Type B pancreatic cell (in vitro differentiated cells): Measurements from ENCODE around the gene C16orf87. TPM values are rescaled to one million over a fixed set of nuclear protein-coding genes. Genes with fewer than 3 reads are reported as not detected.
A peak's percentile ranks its signal among the peaks of the same experiment; 100 is the strongest.

Experiments
- DNase-seq: peaks from one replicate; pipeline ENCODE4 v3.0.0; 2021; ENCODE audit warnings: mixed read lengths; ENCODE audit not compliant: unreplicated experiment; ENCODE audit errors: extremely low spot score
- H3K27ac Mint-ChIP-seq: 2 replicates; pipeline ENCODE4 v1.8.0; 2021; ENCODE audit warnings: mild to moderate bottlenecking, mixed read lengths
- H3K27me3 Mint-ChIP-seq: 2 replicates; pipeline ENCODE4 v1.8.0; 2021; ENCODE audit warnings: mixed read lengths
- H3K36me3 Mint-ChIP-seq: 2 replicates; pipeline ENCODE4 v1.8.0; 2021; ENCODE audit warnings: mixed read lengths
- H3K4me1 Mint-ChIP-seq: one replicate; pipeline ENCODE4 v1.8.0; 2021; ENCODE audit warnings: mixed read lengths; ENCODE audit not compliant: unreplicated experiment
- H3K4me3 Mint-ChIP-seq: 2 replicates; pipeline ENCODE4 v1.8.0; 2021; ENCODE audit warnings: mild to moderate bottlenecking, mixed read lengths
- H3K9me3 Mint-ChIP-seq: 2 replicates; pipeline ENCODE4 v1.8.0; 2021; ENCODE audit warnings: mixed read lengths
- total RNA-seq: library from RNA; stranded (reverse); gene quantifications from 2 replicates; pipeline ENCODE4 v1.2.1, GENCODE V29; 2021; ENCODE audit warnings: low replicate concordance
- TF ChIP-seq, protein P1 (sequence below): fragments of 200-600 bp; sonication (generic); conservative IDR thresholded peaks from 2 replicates; pipeline ENCODE4 v1.5.0; 2021; ENCODE audit warnings: antibody characterized with exemption, mild to moderate bottlenecking

Gene C16orf87
- total RNA-seq, 1 donor from 2014 or later = 14.3 TPM

DNA sequence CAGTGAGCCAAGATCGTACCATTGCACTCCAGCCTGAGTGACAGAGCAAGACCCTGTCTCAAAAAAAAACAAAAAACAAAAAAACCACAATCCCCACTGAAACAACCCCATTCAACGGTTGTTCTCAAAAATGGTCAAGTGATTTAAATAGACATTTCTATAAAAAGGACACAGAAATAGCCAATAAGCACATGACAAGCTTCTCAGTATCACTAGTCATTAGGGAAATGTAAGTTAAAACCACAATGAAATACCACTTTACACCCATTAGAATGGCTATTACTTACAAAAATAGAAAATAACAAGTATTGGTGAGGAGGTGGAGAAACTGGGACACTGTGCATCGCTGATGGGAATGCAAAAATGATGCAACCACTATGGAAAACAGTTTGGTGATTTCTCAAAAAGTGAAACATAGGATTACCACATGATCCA lies 56.2 kb downstream of the C16orf87 start:
- no peaks in the 10 kb centered on the region for H3K36me3 Mint-ChIP-seq
- H3K4me1 Mint-ChIP-seq = no peaks in the 10 kb centered on the region
- no peak for DNase-seq
- no peaks in the 10 kb centered on the region for H3K27me3 Mint-ChIP-seq
- no peaks in the 10 kb centered on the region for H3K9me3 Mint-ChIP-seq
- no peak overlapping the region for H3K27ac Mint-ChIP-seq
- H3K4me3 Mint-ChIP-seq = no peak overlapping the region
- TF ChIP-seq, protein P1, sequence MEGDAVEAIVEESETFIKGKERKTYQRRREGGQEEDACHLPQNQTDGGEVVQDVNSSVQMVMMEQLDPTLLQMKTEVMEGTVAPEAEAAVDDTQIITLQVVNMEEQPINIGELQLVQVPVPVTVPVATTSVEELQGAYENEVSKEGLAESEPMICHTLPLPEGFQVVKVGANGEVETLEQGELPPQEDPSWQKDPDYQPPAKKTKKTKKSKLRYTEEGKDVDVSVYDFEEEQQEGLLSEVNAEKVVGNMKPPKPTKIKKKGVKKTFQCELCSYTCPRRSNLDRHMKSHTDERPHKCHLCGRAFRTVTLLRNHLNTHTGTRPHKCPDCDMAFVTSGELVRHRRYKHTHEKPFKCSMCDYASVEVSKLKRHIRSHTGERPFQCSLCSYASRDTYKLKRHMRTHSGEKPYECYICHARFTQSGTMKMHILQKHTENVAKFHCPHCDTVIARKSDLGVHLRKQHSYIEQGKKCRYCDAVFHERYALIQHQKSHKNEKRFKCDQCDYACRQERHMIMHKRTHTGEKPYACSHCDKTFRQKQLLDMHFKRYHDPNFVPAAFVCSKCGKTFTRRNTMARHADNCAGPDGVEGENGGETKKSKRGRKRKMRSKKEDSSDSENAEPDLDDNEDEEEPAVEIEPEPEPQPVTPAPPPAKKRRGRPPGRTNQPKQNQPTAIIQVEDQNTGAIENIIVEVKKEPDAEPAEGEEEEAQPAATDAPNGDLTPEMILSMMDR = no peak

DNA sequence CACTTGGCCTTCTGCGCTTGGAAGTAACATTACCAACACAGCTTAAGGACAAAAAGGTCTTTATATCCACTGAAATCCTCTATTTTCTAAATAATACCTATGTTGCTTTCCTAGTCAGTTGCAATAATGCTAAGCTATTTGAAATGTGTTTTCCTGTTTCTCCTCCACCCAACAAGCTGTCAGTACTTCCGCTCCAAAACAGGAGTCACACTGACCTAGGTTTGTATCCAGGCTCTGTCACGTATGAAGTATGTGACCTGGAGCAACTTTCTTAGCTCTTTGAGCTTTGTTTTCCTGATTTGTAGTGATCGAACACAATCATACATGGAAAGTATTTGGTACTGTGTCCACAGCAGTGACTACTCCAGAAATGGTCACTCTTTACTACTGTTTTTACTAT lies 58.5 kb downstream of the C16orf87 start:
- TF ChIP-seq, protein P1 = no peak
- no peaks in the 10 kb centered on the region for H3K27me3 Mint-ChIP-seq
- H3K9me3 Mint-ChIP-seq = no peaks in the 10 kb centered on the region

DNA sequence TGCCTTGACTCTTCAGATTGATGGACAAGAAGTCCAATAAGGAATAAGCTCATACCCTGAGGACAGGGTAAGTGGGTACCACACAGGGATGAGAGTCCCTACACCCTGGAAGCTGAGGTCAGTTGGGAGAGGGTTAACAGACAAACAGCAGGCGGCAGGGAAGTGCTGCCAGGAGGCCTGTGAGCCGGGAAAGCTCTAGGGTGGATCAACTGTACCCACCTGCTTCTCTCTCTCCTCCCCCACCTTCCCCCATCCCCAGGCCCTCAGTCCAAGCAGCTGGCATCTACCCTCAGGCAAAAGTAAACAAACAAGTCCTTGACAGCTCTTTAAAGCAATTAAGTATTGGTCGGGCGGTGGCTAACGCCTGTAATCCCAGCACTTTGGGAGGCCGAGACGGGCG lies 62.2 kb downstream of the C16orf87 start:
- H3K4me3 Mint-ChIP-seq = no peak overlapping the region
- no peak overlapping the region for H3K27ac Mint-ChIP-seq
- no peak for DNase-seq
- TF ChIP-seq, protein P1 = no peak
- H3K4me1 Mint-ChIP-seq = no peaks in the 10 kb centered on the region
- H3K9me3 Mint-ChIP-seq = no peaks in the 10 kb centered on the region
- no peaks in the 10 kb centered on the region for H3K27me3 Mint-ChIP-seq
- no peaks in the 10 kb centered on the region for H3K36me3 Mint-ChIP-seq

More for the DNA sequence above, 58.5 kb downstream of the C16orf87 start:
- no peaks in the 10 kb centered on the region for H3K36me3 Mint-ChIP-seq
- H3K27ac Mint-ChIP-seq = no peak overlapping the region
- DNase-seq = peak; percentile 4
- H3K4me1 Mint-ChIP-seq = no peaks in the 10 kb centered on the region
- H3K4me3 Mint-ChIP-seq = no peak overlapping the region

DNA sequence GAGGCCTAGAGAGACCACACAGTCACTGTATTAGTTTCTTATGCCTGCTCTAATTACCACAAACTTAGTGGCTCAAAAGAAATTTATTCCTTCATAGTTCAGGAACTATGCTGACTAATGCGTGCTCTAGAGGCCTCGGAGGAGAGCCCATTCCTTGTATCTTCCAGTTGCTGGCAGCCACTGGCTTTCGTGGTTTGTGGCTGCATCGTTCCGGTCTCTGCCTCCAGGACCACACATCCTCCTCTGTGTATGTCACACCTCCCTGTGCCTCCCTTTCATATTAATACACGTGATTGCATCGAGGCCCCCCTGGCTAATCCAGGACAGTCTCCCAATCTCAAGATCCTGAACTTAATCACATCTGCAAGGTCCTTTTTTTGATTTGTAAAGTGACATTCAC lies 65.9 kb downstream of the C16orf87 start:
- H3K9me3 Mint-ChIP-seq = no peaks in the 10 kb centered on the region
- no peaks in the 10 kb centered on the region for H3K36me3 Mint-ChIP-seq
- H3K27ac Mint-ChIP-seq = no peak overlapping the region
- no peak overlapping the region for H3K4me3 Mint-ChIP-seq
- H3K4me1 Mint-ChIP-seq = peaks cover 10% of the 10 kb centered on the region
- no peak for DNase-seq
- TF ChIP-seq, protein P1 = no peak
- no peaks in the 10 kb centered on the region for H3K27me3 Mint-ChIP-seq

GRCh38 chr16:46763147-46763546 lies 67.8 kb downstream of the C16orf87 start:
- Mint-ChIP-seq H3K4me3 (no peak overlapping the region), H3K36me3 (no peaks in the 10 kb centered on the region), H3K4me1 (peaks cover 10% of the 10 kb centered on the region), H3K27ac (peak overlapping the region; percentile 23), H3K9me3 (no peaks in the 10 kb centered on the region), H3K27me3 (peaks cover 9% of the 10 kb centered on the region)
- no peak for DNase-seq
- TF ChIP-seq, protein P1 = no peak

- H3K27me3 Mint-ChIP-seq = peaks cover 9% of the 10 kb centered on the region
- no peak overlapping the region for H3K27ac Mint-ChIP-seq
- TF ChIP-seq, protein P1 = no peak
- no peak for DNase-seq
- no peaks in the 10 kb centered on the region for H3K9me3 Mint-ChIP-seq
- H3K36me3 Mint-ChIP-seq = no peaks in the 10 kb centered on the region
- H3K4me1 Mint-ChIP-seq = peaks cover 10% of the 10 kb centered on the region
- H3K4me3 Mint-ChIP-seq = no peak overlapping the region
Measured at GRCh38 chr16:46762583-46762982, 68.4 kb downstream of the C16orf87 start.
